IMR-90 (cell line): ENCODE measurements around the gene JMJD6. TPM values are rescaled to one million over a fixed set of nuclear protein-coding genes. Genes with fewer than 3 reads are reported as not detected.

ENCODE experiments used
- ATAC-seq: fragments of 200-7000 bp; cut with Tn5 transposase; 2 replicates; pipeline ENCODE4 v1.9.1; 2020; ENCODE audit warnings: low read depth, mild to moderate bottlenecking, moderate library complexity
- BruUV-seq: library from RNA; stranded (reverse); fragments of 400-500 nt; replicated peaks from 2 replicates; lab custom pipeline; 2021; lab: Mats Ljungman, UMichigan
- CTCF ChIA-PET: fragments of 300-600 bp; formaldehyde crosslinking; extraction: SDS; loops from one replicate; lab custom pipeline; 2021; ENCODE audit warnings: antibody characterized with exemption; lab: Yijun Ruan, JAX
- POLR2A ChIA-PET: fragments of 300-600 bp; sonication (Branson Sonifier 250); formaldehyde crosslinking; loops from one replicate; lab custom pipeline; 2022; ENCODE audit warnings: antibody characterized with exemption; ENCODE audit not compliant: unreplicated experiment; lab: Charles Lee
- DNase-seq: peaks from one replicate; pipeline ENCODE4 v3.0.0; 2013
- H2AFZ ChIP-seq: replicated peaks from 2 replicates; pipeline ENCODE3; 2013; ENCODE audit warnings: low read length, mild to moderate bottlenecking; ENCODE audit not compliant: poor library complexity
- H2AK5ac ChIP-seq: 2 replicates; pipeline ENCODE4 v1.6.1; 2013; ENCODE audit warnings: low read depth, low read length, inconsistent platforms
- H2AK9ac ChIP-seq: replicated peaks from 2 replicates; pipeline ENCODE3; 2013; ENCODE audit warnings: mild to moderate bottlenecking, low read depth, low read length, moderate library complexity; ENCODE audit not compliant: poor library complexity
- H2BK120ac ChIP-seq: 2 replicates; pipeline ENCODE4 v1.6.1; 2013; ENCODE audit warnings: low read depth, low read length, inconsistent platforms
- H2BK15ac ChIP-seq: 3 replicates; pipeline ENCODE4 v1.6.1; 2013; ENCODE audit warnings: low read depth, low read length, inconsistent platforms
- H2BK20ac ChIP-seq: 2 replicates; pipeline ENCODE4 v1.6.1; 2013; ENCODE audit warnings: low read depth, mild to moderate bottlenecking, inconsistent platforms, low read length, moderate library complexity
- H2BK5ac ChIP-seq: 2 replicates; pipeline ENCODE4 v1.6.1; 2013; ENCODE audit warnings: mild to moderate bottlenecking, low read depth, low read length, inconsistent platforms; ENCODE audit not compliant: poor library complexity, severe bottlenecking
- H3K14ac ChIP-seq: replicated peaks from 2 replicates; pipeline ENCODE4 v1.6.1; 2013; ENCODE audit warnings: low read depth, low read length, inconsistent platforms
- H3K18ac ChIP-seq: 2 replicates; pipeline ENCODE4 v1.6.1; 2013; ENCODE audit warnings: low read depth, low read length, control low read depth
- H3K23ac ChIP-seq: 2 replicates; pipeline ENCODE4 v1.6.1; 2013; ENCODE audit warnings: low read depth, low read length, inconsistent platforms
- H3K27ac ChIP-seq: 2 replicates; pipeline ENCODE4 v1.5.1; 2013; ENCODE audit warnings: mild to moderate bottlenecking, control low read depth, low read length; ENCODE audit not compliant: insufficient read depth
- H3K27me3 ChIP-seq: 2 replicates; pipeline ENCODE4 v1.6.1; 2013; ENCODE audit warnings: low read length; ENCODE audit not compliant: control insufficient read depth, insufficient read depth
- H3K36me3 ChIP-seq: 2 replicates; pipeline ENCODE4 v1.6.1; 2013; ENCODE audit warnings: low read length, mixed read lengths; ENCODE audit not compliant: control insufficient read depth, insufficient read depth
- H3K4ac ChIP-seq: 2 replicates; pipeline ENCODE4 v1.6.1; 2013; ENCODE audit warnings: low read depth, low read length, inconsistent platforms
- H3K4me1 ChIP-seq: 2 replicates; pipeline ENCODE4 v1.6.1; 2013; ENCODE audit warnings: low read length, mixed read lengths; ENCODE audit not compliant: control insufficient read depth, insufficient read depth
- H3K4me2 ChIP-seq: 2 replicates; pipeline ENCODE4 v1.6.1; 2013; ENCODE audit warnings: low read depth, mild to moderate bottlenecking, control low read depth, low read length, moderate library complexity
- H3K4me3 ChIP-seq: 2 replicates; pipeline ENCODE4 v1.5.1; 2013; ENCODE audit warnings: low read depth, mild to moderate bottlenecking, control low read depth, low read length, moderate library complexity; ENCODE audit not compliant: insufficient read depth
- H3K56ac ChIP-seq: 2 replicates; pipeline ENCODE4 v1.6.1; 2013; ENCODE audit warnings: low read length, inconsistent platforms; ENCODE audit not compliant: insufficient read depth; ENCODE audit errors: extremely low read depth
- H3K79me1 ChIP-seq, 2 experiments: 2 replicates each; pipeline ENCODE4 v1.6.1; 2013; ENCODE audit warnings: low read length in 2 of 2, inconsistent platforms in 1 of 2, low read depth in 1 of 2
- H3K9ac ChIP-seq: 2 replicates; pipeline ENCODE4 v1.6.1; 2013; ENCODE audit warnings: low read depth, low read length, control low read depth
- H3K9me1 ChIP-seq: 2 replicates; pipeline ENCODE4 v1.6.1; 2013; ENCODE audit warnings: low read length, inconsistent platforms; ENCODE audit not compliant: insufficient read depth
- H3K9me3 ChIP-seq: 2 replicates; pipeline ENCODE4 v1.6.1; 2013; ENCODE audit warnings: low read length; ENCODE audit not compliant: control insufficient read depth, insufficient read depth
- H4K20me1 ChIP-seq: 2 replicates; pipeline ENCODE4 v1.6.1; 2013; ENCODE audit warnings: low read length, inconsistent platforms; ENCODE audit not compliant: insufficient read depth
- H4K5ac ChIP-seq: 2 replicates; pipeline ENCODE4 v1.6.1; 2013; ENCODE audit warnings: mild to moderate bottlenecking, low read depth, low read length, control low read depth
- H4K8ac ChIP-seq, 2 experiments: 2 replicates each; pipeline ENCODE4 v1.6.1; 2013; ENCODE audit warnings: low read depth in 2 of 2, low read length in 2 of 2, control low read depth in 1 of 2, inconsistent platforms in 1 of 2
- H4K91ac ChIP-seq: 2 replicates; pipeline ENCODE4 v1.6.1; 2013; ENCODE audit warnings: low read depth, low read length, inconsistent platforms; ENCODE audit not compliant: insufficient read depth
- CEBPB ChIP-seq: IDR thresholded peaks from 2 replicates; pipeline ENCODE4 v1.6.1; 2012; ENCODE audit warnings: low read depth, low read length, improper control_type of control experiment
- CHD1 ChIP-seq: IDR thresholded peaks from 2 replicates; pipeline ENCODE4 v1.6.1; 2012; ENCODE audit warnings: low read depth, low read length, improper control_type of control experiment
- MXI1 ChIP-seq: IDR thresholded peaks from 2 replicates; pipeline ENCODE4 v1.6.1; 2012; ENCODE audit warnings: low read depth, mild to moderate bottlenecking, low read length, moderate library complexity, borderline replicate concordance
- RAD21 ChIP-seq: IDR thresholded peaks from 2 replicates; pipeline ENCODE4 v1.6.1; 2012; ENCODE audit warnings: low read length, improper control_type of control experiment
- SMC3 ChIP-seq: fragments of 150-350 bp; IDR thresholded peaks from 2 replicates; pipeline ENCODE4 v1.6.1; 2016; ENCODE audit warnings: low read depth, mild to moderate bottlenecking, antibody characterized with exemption, low read length, moderate library complexity
- WGBS, 2 experiments: methylation state at CpG; one replicate each; pipeline versions ENCODE4 v1.1.5 to v1.1.7; 2013; ENCODE audit warnings: missing lambda C conversion rate in 2 of 2; ENCODE audit not compliant: insufficient read length in 1 of 2; ENCODE audit errors: extremely low coverage in 2 of 2; 5-methylcytosine and 5-hydroxymethylcytosine counted together
- dilution Hi-C: fragments of 300-500 bp; cut with HindIII; formaldehyde crosslinking; loops from one replicate; pipeline ENCODE4 v1.14.3; 2018; ENCODE audit warnings: low sequenced_read_pairs; ENCODE audit not compliant: unreplicated experiment
- in situ Hi-C: fragments of 300-500 bp; cut with MboI; formaldehyde crosslinking; loops from 3 replicates; pipeline ENCODE4 v1.14.3; 2019; ENCODE audit warnings: low sequenced_read_pairs, inconsistent platforms, mixed read lengths
- intact Hi-C: fragments of 100-400 bp; cut with micrococcal nuclease; formaldehyde crosslinking; loops from 2 replicates; pipeline ENCODE4 v1.10.0; 2022
- polyA plus RNA-seq, 3 experiments: library from polyadenylated mRNA; depleted of rRNA; stranded (reverse); fragments of >200 nt; gene quantifications; 2 replicates each; pipeline ENCODE4 v1.2.3, GENCODE V29; 2012; ENCODE audit warnings: low replicate concordance in 1 of 3
- total RNA-seq: library from RNA; depleted of rRNA; stranded (reverse); fragments of >200 nt; gene quantifications from 2 replicates; pipeline ENCODE4 v1.2.3, GENCODE V29; 2012
- TF ChIP-seq, protein P1 (sequence below): conservative IDR thresholded peaks from 2 replicates; pipeline ENCODE4 v1.5.1; 2012; ENCODE audit warnings: mild to moderate bottlenecking, low read depth, low read length, improper control_type of control experiment

JMJD6 gene
- total and polyA plus RNA-seq, 2 of the 4 experiments (the other 2 are of a cell fraction) = 24.4 to 33.7 TPM

DNA sequence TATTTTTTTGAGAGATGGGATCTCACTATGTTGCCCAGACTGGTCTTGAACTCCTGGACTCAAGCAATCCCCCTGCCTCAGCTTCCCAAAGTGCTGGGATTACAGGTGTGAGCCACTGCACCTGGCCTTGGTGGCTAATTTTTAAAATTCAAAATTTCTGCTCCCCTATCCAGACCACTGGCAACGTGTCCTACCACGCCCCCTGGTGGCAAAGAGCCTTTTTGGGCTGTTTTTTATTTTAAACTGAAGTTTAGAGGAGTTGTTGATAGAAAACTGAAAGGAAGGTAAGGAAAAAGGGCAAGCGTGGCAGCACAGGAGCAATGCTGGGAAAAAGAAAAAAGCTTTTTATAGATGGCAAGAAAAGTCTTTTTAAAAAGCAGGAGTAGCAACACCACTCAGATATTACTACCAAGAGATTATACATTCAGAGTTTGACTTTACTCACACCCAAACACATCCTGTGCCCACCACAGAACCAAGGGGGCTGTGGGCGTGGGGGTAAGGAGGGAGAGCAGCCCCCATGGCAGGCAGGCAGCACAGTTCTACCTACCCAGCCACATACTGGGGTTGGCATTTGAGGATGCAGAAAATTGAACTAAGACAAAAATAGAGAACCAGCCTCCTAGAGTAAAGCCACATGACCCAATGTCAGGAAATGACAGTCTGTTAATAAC, 11.4 kb downstream of the JMJD6 start:
- H3K9ac ChIP-seq = no peak overlapping the region; the same call in 1 of the 2 replicates
- no peak overlapping the region; the same call in 1 of the 2 replicates for H3K23ac ChIP-seq
- no peak overlapping the region; the same call in 1 of the 2 replicates for H2AK5ac ChIP-seq
- H3K36me3 ChIP-seq = peaks cover 34% of the 10 kb centered on the region
- no peak overlapping the region for H3K56ac ChIP-seq
- in situ Hi-C loops = no loop called here
- H3K18ac ChIP-seq = no peak overlapping the region; the same call in 1 of the 2 replicates
- POLR2A ChIA-PET = no interaction called here
- H3K9me1 ChIP-seq = peaks cover 7% of the 10 kb centered on the region
- peaks cover 41% of the 10 kb centered on the region for H4K20me1 ChIP-seq
- peaks cover 33 to 73% of the 10 kb centered on the region in 2 experiments for H3K79me1 ChIP-seq
- no peak overlapping the region; the same call in 2 of the 3 replicates for H2BK15ac ChIP-seq
- no peak overlapping the region; the same call in 1 of the 2 replicates for H3K14ac ChIP-seq
- H2BK5ac ChIP-seq = peak overlapping the region; percentile 87
- peak overlapping the region in 1 of 2 experiments; percentile 47; a peak in 2 of 4 replicates for H4K8ac ChIP-seq
- no peak overlapping the region for H3K4me3 ChIP-seq
- no peaks in the 10 kb centered on the region for H3K9me3 ChIP-seq
- H3K4me1 ChIP-seq = peaks cover 18% of the 10 kb centered on the region
- H3K4me2 ChIP-seq = no peak overlapping the region
- H2AFZ ChIP-seq = no peak overlapping the region
- CTCF ChIA-PET = interaction anchor here (0.5 to 1.4 kb wide), 4 partner anchors 91 to 1629 kb away, joined by 3 to 5 read pairs (median 4); no protein-coding TSS in a partner anchor
- H2AK9ac ChIP-seq = no peak overlapping the region
- no peaks in the 10 kb centered on the region for H3K27me3 ChIP-seq
- H2BK120ac ChIP-seq = no peak overlapping the region
- dilution Hi-C loops = no loop called here
- H4K91ac ChIP-seq = peak overlapping the region; percentile 18; the same call in 1 of the 2 replicates
- ATAC-seq = no peak
- peak; percentile 59 for DNase-seq
- H3K27ac ChIP-seq = peak overlapping the region; percentile 31; the same call in 1 of the 2 replicates
- WGBS, 2 experiments = no CpG with 5 or more reads among the region's 4 CpGs
- peak overlapping the region; percentile 10; the same call in 1 of the 2 replicates for H3K4ac ChIP-seq
- intact Hi-C loops = loop anchor here (2.0 kb wide), 1 partner anchor 192 kb away; no protein-coding TSS in a partner anchor
- H4K5ac ChIP-seq = no peak overlapping the region; the same call in 1 of the 2 replicates
- no peak overlapping the region for H2BK20ac ChIP-seq
- TF ChIP-seq CHD1 = no peak
- TF ChIP-seq, protein P1, sequence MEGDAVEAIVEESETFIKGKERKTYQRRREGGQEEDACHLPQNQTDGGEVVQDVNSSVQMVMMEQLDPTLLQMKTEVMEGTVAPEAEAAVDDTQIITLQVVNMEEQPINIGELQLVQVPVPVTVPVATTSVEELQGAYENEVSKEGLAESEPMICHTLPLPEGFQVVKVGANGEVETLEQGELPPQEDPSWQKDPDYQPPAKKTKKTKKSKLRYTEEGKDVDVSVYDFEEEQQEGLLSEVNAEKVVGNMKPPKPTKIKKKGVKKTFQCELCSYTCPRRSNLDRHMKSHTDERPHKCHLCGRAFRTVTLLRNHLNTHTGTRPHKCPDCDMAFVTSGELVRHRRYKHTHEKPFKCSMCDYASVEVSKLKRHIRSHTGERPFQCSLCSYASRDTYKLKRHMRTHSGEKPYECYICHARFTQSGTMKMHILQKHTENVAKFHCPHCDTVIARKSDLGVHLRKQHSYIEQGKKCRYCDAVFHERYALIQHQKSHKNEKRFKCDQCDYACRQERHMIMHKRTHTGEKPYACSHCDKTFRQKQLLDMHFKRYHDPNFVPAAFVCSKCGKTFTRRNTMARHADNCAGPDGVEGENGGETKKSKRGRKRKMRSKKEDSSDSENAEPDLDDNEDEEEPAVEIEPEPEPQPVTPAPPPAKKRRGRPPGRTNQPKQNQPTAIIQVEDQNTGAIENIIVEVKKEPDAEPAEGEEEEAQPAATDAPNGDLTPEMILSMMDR = peak; percentile 77
- no peak for TF ChIP-seq MXI1
- peak; percentile 65 for TF ChIP-seq RAD21
- peak; percentile 59 for TF ChIP-seq SMC3
- TF ChIP-seq CEBPB = no peak
- BruUV-seq = no TSS peak
